CMK (cell line): ENCODE data around the gene ACOT12.

Experiments used
- DNase-seq: peaks from one replicate; pipeline ENCODE4 v3.0.0-alpha.2; 2010; ENCODE audit warnings: low read depth

Gene ACOT12

GRCh38 chr5:81290146-81290545 lies 103.8 kb downstream of the ACOT12 start:
- DNase-seq, result no peak

- DNase-seq, result no peak
Measured at GRCh38 chr5:81288021-81288433, 105.9 kb downstream of the ACOT12 start.

- DNase-seq, result no peak
Measured at GRCh38 chr5:81286059-81286617, 107.8 kb downstream of the ACOT12 start.

GRCh38 chr5:81283976-81284375 lies 110.0 kb downstream of the ACOT12 start:
- DNase-seq, result no peak
